Activated naive CD8-positive, alpha-beta T cell treated with anti-CD3 and anti-CD28 coated beads, Interleukin-2, amount 50 U/mL, for 24 hours (primary cell): Measurements from ENCODE around the gene ZNF547.

Experiments
- ATAC-seq: fragments of 150-1000 bp; cut with Tn5 transposase; one replicate; pipeline ENCODE4 v1.10.0; 2021
- DNase-seq: peaks from one replicate; pipeline ENCODE4 v3.0.0; 2021
- H3K27ac Mint-ChIP-seq: one replicate; pipeline ENCODE4 v1.8.0; 2021; ENCODE audit warnings: mild to moderate bottlenecking, mixed read lengths
- H3K27me3 Mint-ChIP-seq: one replicate; pipeline ENCODE4 v1.8.0; 2021; ENCODE audit warnings: mixed read lengths
- H3K36me3 Mint-ChIP-seq: one replicate; pipeline ENCODE4 v1.8.0; 2021; ENCODE audit warnings: low read depth, mixed read lengths
- H3K4me1 Mint-ChIP-seq: one replicate; pipeline ENCODE4 v1.8.0; 2021; ENCODE audit warnings: mixed read lengths
- H3K4me3 Mint-ChIP-seq: one replicate; pipeline ENCODE4 v1.8.0; 2021; ENCODE audit warnings: mild to moderate bottlenecking, moderate library complexity, mixed read lengths
- H3K9me3 Mint-ChIP-seq: one replicate; pipeline ENCODE4 v1.8.0; 2021; ENCODE audit warnings: mixed read lengths

The ZNF547 gene

DNA sequence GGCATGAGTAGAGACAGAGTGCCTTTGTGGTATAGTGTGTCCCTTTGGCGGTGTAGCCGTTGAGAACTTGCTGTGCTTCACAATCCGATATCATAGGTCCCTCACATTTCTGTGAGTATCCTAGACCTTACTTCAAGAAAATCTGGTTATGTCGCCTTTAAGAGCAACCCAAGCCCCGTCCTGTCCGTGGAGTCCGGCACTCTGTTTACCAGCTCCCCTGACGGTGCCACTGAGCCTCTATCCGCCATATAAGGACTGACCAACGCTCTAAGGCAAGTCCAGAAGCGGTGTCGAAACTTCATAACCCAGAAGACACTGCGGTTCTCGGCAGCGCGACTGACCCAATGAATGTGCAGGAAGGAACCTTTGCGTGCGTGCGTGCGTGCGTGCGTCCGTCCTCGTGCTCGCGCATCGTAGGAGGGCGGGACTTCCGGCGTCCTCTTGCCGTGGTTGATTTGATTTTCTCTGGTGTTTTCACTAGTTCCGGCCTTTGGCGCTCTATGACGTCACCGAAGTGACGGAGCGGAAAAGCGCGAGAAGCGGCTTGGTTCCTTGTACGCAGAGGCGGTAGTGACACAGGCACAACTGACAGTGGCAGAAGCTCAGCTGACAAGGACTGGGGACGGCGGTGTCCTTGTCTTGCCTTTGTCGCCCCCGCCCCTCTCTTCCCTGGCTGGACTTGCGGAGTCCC, at the start of gene ZNF547, which contains the start of gene TRAPPC2B:
Gene ZNF547 (plus strand): TSS at position 555 of the 691 bp plus-strand sequence. CDS start 5,005 bp downstream, outside the sequence.
Gene TRAPPC2B (plus strand): TSS at position 555 of the 691 bp plus-strand sequence. CDS start 1,283 bp downstream, outside the sequence.
- Mint-ChIP-seq H3K4me1 (peaks cover 16% of the 10 kb centered on the region), H3K36me3 (peaks cover 49% of the 10 kb centered on the region), H3K9me3 (peaks cover 42% of the 10 kb centered on the region), H3K27me3 (peaks cover 2% of the 10 kb centered on the region), H3K27ac (peak within 1 kb of the TSS; percentile 92), H3K4me3 (peak within 1 kb of the TSS; percentile 85)
- DNase-seq (peak; percentile 98), ATAC-seq (peak; percentile 96)

DNA sequence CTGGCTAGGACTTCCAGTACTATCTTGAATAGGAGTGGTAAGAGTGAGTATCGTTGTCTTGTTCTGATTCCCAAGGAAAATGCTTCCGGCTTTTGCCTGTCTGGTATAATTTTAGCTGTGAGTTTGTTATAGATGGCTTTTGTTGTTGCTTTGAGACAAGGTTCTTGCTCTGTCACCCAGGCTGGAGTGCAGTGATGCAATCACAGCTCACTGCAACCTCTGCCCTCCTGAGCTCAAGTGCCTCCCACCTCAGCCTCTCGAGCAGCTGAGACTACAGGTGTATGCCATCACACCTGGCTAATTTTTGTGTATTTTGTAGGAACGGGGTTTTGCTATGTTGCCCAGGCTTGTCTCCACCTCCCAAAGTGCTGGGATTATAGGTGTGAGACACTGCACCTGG, 49.2 kb upstream of the ZNF547 start:
- peaks cover 45% of the 10 kb centered on the region for H3K9me3 Mint-ChIP-seq

DNA sequence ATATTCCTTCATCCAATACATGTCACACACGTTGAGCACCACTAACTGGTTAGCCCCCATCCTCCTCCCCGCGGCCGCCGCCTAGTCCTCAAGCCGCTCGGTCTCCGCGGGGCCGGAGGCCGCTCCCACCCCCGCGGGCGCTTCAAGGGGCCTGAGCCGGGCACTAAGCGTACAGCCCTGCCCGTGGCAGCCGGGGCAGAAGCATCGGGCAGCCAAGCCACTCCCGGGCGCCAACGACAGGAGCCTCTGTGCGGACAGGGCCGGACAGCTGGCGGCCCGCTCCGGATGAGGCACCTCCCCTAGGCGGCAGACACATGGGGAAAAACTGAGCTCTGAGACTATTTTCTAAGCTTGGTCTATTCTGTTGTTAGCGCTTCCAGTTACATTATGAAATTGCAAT, 45.8 kb upstream of the ZNF547 start:
- Mint-ChIP-seq H3K36me3 (peaks cover 7% of the 10 kb centered on the region), H3K4me1 (peaks cover 24% of the 10 kb centered on the region), H3K27ac (no peak overlapping the region), H3K9me3 (peaks cover 28% of the 10 kb centered on the region), H3K27me3 (peaks cover 27% of the 10 kb centered on the region), H3K4me3 (no peak overlapping the region)
- no peak for ATAC-seq
- no peak for DNase-seq

More for the DNA sequence above, 49.2 kb upstream of the ZNF547 start:
- H3K27ac Mint-ChIP-seq, result no peak overlapping the region
- DNase-seq (no peak), ATAC-seq (no peak)
- H3K36me3 Mint-ChIP-seq, result peaks cover 7% of the 10 kb centered on the region
- no peak overlapping the region for H3K4me3 Mint-ChIP-seq
- peaks cover 8% of the 10 kb centered on the region for H3K4me1 Mint-ChIP-seq
- peaks cover 27% of the 10 kb centered on the region for H3K27me3 Mint-ChIP-seq

DNA sequence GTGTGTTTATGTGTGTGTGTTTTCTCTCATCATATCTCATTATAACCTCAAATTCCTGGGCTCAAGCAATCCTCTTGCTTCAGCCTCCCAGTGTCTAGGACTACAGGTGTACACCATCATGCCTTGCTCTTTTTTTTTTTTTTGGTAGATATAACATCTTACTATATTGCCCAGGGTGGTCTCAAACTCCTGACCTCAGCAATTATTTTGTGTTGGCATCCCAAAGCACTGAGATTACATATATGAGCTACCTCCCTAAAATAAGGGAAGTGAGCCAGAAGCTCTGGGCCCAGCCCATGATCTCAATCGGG, 43.5 kb upstream of the ZNF547 start:
- Mint-ChIP-seq H3K27me3 (peaks cover 24% of the 10 kb centered on the region), H3K36me3 (peaks cover 27% of the 10 kb centered on the region)
- no peak for ATAC-seq

DNA sequence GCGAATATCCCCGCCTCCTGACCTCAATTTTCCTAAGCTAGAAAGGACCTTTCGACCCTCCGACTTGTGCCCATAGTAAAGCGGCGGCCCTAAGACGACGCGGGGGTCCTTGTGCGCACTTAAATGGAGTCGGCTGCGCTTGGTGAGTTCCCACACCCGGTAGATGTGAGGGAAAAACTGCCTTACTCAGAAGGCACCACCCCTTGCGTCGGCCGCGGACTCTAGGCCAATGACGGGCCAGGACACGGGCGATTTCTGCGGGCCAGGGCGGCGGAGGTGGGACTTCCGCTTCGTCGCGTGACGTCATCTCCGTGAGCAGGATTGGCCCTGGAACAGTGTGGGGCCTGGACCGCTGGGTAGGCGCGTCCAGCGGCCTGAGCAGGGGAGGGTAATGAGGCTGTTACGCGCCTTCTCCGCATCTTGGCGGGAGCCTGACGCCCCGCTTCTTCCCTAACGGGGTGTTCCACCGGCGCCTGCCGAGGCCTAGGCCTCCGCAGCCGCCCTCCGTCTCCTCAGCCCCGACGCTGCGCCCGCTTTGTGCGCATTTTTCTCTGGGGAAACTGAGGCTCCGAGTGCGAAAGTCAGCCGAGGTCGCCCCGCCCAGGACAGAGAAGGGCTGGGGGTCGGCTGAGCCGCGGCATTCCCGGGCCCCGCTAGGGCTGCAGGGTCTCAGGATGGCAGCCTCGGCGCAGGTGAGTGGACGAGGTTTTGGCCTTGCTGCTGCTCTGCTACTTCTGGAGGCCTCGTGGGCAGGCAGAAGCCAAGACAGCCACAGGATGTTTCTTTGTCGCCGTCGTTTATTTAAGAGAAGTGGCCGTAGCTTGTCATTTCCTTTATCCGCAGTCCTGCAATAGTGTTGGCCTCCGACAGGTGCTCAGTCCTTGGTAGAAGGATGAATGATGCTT, 42.9 kb upstream of the ZNF547 start, which contains the start of gene ZNF543:
Gene ZNF543 (plus strand): TSS at position 293 of the 905 bp plus-strand sequence. CDS start 382 bp downstream, at position 675.
- H3K9me3 Mint-ChIP-seq, result peaks cover 32% of the 10 kb centered on the region
- peaks cover 29% of the 10 kb centered on the region for H3K4me1 Mint-ChIP-seq
- peak within 1 kb of the TSS; percentile 89 for H3K27ac Mint-ChIP-seq
- ATAC-seq (peak; percentile 98), DNase-seq (peak; percentile 93)
- peaks cover 21% of the 10 kb centered on the region for H3K27me3 Mint-ChIP-seq
- H3K4me3 Mint-ChIP-seq, result peak within 1 kb of the TSS; percentile 89
- H3K36me3 Mint-ChIP-seq, result peaks cover 33% of the 10 kb centered on the region

More for the DNA sequence above, 43.5 kb upstream of the ZNF547 start:
- H3K4me3 Mint-ChIP-seq, result peak overlapping the region; percentile 89
- no peak for DNase-seq
- peaks cover 35% of the 10 kb centered on the region for H3K9me3 Mint-ChIP-seq
- H3K4me1 Mint-ChIP-seq, result peaks cover 29% of the 10 kb centered on the region
- H3K27ac Mint-ChIP-seq, result peak overlapping the region; percentile 89

DNA sequence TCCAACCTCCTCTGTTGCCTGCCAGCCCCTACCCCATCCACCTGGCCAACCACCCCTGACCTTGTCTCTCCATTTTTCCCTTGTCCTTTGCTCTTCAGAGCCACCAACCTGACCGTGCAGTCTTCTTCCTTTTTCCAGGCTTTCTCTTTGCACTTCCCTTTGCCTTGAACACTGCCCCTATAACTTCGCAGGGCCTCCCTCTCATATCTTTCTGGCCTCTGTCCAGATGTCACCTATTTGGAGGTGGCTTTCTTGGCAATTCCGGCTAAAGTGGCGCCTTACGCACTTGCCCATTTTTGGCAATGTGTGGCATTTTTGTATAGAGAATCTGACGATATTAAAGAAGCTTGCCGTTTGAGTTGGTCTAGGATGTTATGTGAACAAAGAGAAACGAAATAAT, 42.2 kb upstream of the ZNF547 start:
- Mint-ChIP-seq H3K4me1 (peaks cover 29% of the 10 kb centered on the region), H3K4me3 (peak overlapping the region; percentile 89), H3K27me3 (peaks cover 18% of the 10 kb centered on the region), H3K9me3 (peaks cover 26% of the 10 kb centered on the region), H3K36me3 (peaks cover 40% of the 10 kb centered on the region), H3K27ac (peak overlapping the region; percentile 89)
- no peak for ATAC-seq
- no peak for DNase-seq

DNA sequence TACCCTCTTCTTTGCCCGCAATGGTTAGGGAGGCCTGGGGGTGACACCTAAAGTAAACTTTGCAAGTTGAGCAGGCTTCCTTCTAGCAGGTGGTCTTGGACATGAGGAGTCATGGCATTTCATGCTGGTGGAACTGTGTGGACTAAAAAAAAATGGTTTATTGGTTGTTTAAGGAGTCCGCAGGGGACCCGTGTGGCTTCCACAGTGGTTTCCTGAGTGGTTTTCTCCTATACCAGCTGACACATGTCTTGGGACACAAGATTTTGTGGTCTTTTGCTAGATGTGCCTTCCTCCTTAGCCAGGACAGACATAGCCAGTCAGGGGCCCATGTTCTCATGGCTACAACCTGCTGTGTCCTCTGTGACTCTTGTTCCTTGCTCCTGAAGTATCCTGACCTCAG, 41.6 kb upstream of the ZNF547 start:
- Mint-ChIP-seq H3K36me3 (peaks cover 45% of the 10 kb centered on the region), H3K27ac (no peak overlapping the region), H3K27me3 (peaks cover 14% of the 10 kb centered on the region), H3K4me3 (peak overlapping the region; percentile 89), H3K9me3 (peaks cover 22% of the 10 kb centered on the region), H3K4me1 (peaks cover 29% of the 10 kb centered on the region)
- ATAC-seq (no peak), DNase-seq (no peak)

DNA sequence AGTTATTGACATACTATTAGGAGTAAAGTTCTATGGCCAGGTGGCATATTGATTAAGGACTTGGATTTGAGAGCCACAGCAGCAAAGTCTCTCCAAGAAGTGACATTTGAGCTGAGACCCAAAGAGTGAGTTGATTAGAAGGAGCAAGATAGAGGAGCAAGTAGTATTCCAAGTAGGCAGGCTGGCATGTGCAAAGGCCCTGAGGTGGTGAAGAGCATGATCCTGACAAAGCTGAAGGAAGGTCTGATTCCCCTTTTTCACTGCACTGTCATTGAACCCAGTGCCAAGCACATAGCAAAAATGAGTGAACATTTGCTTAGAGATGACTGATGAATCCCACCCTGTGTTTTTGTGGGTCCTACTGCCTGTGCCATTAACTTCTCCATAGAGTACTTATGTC, 38.4 kb upstream of the ZNF547 start:
- ATAC-seq (no peak), DNase-seq (no peak)
- Mint-ChIP-seq H3K4me1 (peaks cover 23% of the 10 kb centered on the region), H3K4me3 (no peak overlapping the region), H3K9me3 (peaks cover 37% of the 10 kb centered on the region), H3K27ac (no peak overlapping the region), H3K27me3 (no peaks in the 10 kb centered on the region), H3K36me3 (peaks cover 76% of the 10 kb centered on the region)

DNA sequence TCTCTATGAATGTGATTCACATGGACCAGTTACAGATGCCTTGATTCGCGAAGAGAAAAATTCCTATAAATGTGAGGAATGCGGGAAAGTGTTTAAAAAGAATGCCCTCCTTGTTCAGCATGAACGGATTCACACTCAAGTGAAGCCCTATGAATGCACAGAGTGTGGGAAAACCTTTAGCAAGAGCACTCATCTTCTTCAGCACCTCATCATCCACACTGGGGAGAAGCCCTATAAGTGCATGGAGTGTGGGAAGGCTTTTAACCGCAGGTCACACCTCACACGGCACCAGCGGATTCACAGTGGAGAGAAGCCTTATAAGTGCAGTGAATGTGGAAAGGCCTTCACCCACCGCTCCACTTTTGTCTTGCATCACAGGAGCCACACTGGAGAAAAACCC, 35.4 kb upstream of the ZNF547 start:
- Mint-ChIP-seq H3K36me3 (peaks cover 86% of the 10 kb centered on the region), H3K4me1 (no peaks in the 10 kb centered on the region), H3K9me3 (peaks cover 42% of the 10 kb centered on the region), H3K27me3 (no peaks in the 10 kb centered on the region), H3K4me3 (no peak overlapping the region), H3K27ac (no peak overlapping the region)
- ATAC-seq (no peak), DNase-seq (no peak)

DNA sequence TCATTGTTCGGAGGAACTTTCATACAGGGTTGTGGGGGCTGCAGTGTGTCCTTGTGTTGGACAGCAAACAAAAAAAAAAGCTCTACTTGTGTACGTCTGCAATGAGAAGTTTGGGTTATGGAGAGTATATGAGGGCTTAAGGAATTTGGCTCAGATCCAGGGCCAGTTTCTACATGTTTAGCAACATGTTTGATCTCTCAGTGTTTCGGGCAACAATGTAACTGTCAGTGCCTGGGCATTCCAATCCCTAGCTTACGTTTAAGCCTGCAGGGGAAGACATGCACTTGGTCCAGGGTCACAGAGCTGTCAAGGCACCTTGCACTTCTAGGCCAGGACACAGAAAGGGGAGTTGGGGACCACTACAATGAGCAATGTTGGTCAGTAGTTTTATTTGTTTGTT, 29.2 kb upstream of the ZNF547 start:
- no peak overlapping the region for H3K4me3 Mint-ChIP-seq
- no peaks in the 10 kb centered on the region for H3K4me1 Mint-ChIP-seq
- ATAC-seq (no peak), DNase-seq (no peak)
- H3K27me3 Mint-ChIP-seq, result no peaks in the 10 kb centered on the region
- peaks cover 38% of the 10 kb centered on the region for H3K9me3 Mint-ChIP-seq
- H3K27ac Mint-ChIP-seq, result no peak overlapping the region
- peaks cover 43% of the 10 kb centered on the region for H3K36me3 Mint-ChIP-seq

DNA sequence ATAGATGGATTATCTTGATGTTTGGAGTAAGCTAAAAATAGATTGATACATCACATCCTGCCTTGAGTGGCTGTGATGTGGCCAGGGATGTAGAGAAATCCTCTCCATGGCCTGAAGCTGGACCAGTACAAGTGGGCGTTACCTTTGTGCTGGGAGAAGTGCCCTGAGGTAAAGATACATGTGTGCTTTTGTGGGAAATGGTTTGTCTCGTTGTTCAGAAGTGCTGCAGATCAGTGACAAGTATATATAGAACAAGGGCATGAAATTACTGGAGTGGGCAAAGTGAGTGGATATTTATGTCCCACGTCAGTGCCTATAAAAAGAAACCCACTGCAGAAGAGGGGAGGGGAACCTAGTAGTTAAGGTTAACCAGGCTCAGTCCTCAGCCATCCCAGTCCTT, 24.5 kb upstream of the ZNF547 start:
- Mint-ChIP-seq H3K9me3 (peaks cover 26% of the 10 kb centered on the region), H3K27ac (no peak overlapping the region), H3K4me3 (no peak overlapping the region), H3K4me1 (no peaks in the 10 kb centered on the region), H3K27me3 (no peaks in the 10 kb centered on the region), H3K36me3 (peaks cover 15% of the 10 kb centered on the region)
- ATAC-seq (no peak), DNase-seq (no peak)

DNA sequence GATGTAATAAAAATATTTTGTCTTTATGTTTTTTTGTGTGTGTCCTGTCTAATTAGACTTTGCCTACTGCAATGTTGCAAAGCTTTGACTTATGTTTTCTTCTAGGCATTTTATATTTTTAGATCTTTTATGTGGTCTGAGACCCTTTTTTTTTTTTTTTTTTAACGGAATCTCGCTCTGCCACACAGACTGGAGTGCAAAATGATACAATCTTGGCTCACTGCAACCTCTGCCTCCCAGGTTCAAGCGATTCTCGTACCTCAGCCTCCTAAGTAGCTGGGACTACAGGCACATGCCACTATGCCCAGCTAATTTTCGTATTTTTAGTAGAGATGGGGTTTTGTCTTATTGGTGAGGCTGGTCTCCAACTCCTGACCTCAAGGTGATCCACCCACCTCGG, 20.8 kb upstream of the ZNF547 start:
- H3K27me3 Mint-ChIP-seq, result peaks cover 3% of the 10 kb centered on the region
- H3K36me3 Mint-ChIP-seq, result peaks cover 2% of the 10 kb centered on the region
- no peaks in the 10 kb centered on the region for H3K4me1 Mint-ChIP-seq
- H3K27ac Mint-ChIP-seq, result no peak overlapping the region
- DNase-seq (no peak), ATAC-seq (no peak)
- H3K4me3 Mint-ChIP-seq, result no peak overlapping the region
- H3K9me3 Mint-ChIP-seq, result peaks cover 30% of the 10 kb centered on the region

DNA sequence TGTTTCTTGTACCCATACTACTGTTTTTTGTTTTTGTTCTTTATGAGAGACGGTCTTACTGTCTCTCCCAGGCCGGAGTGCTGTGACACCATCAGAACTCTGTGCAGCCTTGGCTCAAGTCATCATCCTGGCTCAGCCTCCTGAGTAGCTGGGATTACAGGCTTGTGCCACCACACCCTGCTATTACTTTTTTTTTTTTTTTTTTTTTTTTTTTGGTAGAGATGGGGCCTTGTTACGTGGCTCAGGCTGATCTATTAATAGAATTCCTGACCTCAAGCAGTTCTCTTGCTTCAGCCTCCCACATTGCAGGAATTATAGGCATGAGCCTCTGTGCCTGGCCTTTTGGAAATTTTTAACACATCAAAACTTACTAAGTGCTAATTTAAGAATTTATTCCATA, 15.2 kb upstream of the ZNF547 start:
- no peak for DNase-seq
- Mint-ChIP-seq H3K4me1 (peaks cover 26% of the 10 kb centered on the region), H3K4me3 (no peak overlapping the region), H3K9me3 (peaks cover 40% of the 10 kb centered on the region), H3K27ac (no peak overlapping the region), H3K36me3 (peaks cover 25% of the 10 kb centered on the region), H3K27me3 (peaks cover 7% of the 10 kb centered on the region)
- no peak for ATAC-seq

DNA sequence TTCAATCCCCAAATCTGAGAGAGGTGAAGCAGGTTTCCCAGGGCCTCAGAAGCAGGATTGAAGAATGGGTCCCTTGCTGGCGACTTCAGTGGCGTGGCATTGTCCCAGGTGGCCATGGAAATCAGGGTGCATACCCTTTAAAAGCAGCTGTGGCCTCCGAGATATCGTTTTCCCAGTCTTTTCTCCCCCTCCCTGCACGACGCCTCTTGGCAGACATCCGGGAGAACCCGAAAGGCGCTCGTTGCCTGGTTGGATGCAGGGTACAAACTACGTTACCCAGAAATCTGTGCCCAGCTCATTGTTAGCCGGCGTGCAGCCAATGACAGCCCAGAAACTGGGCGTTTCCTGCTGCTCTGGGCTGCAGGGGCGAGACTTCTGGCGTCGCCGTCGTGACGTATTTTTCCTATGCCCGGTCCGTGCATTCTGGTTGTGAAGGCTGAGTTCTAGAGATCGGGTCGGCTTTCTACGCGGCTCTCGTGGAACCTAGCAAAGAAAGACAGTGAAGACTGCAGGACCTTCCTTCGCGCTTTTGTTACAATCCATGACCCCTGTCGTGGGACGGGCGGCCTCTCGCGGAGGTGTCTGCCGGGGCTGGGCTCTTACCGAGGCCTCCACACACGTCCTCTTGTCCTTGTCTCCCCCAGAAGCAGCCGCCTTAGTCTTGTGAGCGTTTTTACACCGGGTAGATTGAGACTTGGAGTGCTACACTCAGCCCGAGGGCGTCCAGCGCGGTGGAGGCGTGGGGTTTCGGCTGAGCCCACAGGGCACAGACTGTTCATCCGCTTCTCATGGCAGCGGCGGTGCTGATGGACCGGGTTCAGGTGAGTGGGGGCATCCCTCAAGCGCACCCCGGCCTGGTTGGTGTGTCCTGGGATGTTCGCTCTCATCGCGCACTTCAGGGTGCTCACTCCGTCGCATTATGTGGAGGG, 12.2 kb upstream of the ZNF547 start, which contains the start of gene ZNF304:
Gene ZNF304 (plus strand): TSS at position 395 of the 929 bp plus-strand sequence. CDS start 394 bp downstream, at position 789.
- Mint-ChIP-seq H3K4me3 (peak within 1 kb of the TSS; percentile 93), H3K4me1 (peaks cover 29% of the 10 kb centered on the region), H3K9me3 (peaks cover 44% of the 10 kb centered on the region), H3K27me3 (peaks cover 7% of the 10 kb centered on the region), H3K36me3 (peaks cover 55% of the 10 kb centered on the region), H3K27ac (peak within 1 kb of the TSS; percentile 83)
- peak; percentile 99 for ATAC-seq
- DNase-seq, result peak; percentile 82
